Effector memory CD4-positive, alpha-beta T cell (primary cell): Measurements from ENCODE around the gene CREB3L2.
"Not testable (repeated sequence)": the region's sequence is repeated elsewhere in the genome, so short reads cannot be mapped to it uniquely, and the experiment has no call there.

Experiments used
- DNase-seq, 3 donors: peaks; one replicate each; pipeline ENCODE4 v3.0.0-alpha.2; 2020
- H3K27ac ChIP-seq: 2 replicates; pipeline ENCODE4 v1.7.0; 2013; ENCODE audit warnings: mild to moderate bottlenecking, low read length, moderate library complexity; ENCODE audit not compliant: insufficient read depth, poor library complexity, severe bottlenecking
- H3K27me3 ChIP-seq: replicated peaks from 2 replicates; pipeline ENCODE4 v1.7.0; 2013; ENCODE audit warnings: mild to moderate bottlenecking, low read length; ENCODE audit not compliant: insufficient read depth, control insufficient read depth, poor library complexity, severe bottlenecking
- H3K36me3 ChIP-seq: 2 replicates; pipeline ENCODE4 v1.7.0; 2013; ENCODE audit warnings: mild to moderate bottlenecking, low read length, moderate library complexity; ENCODE audit not compliant: control insufficient read depth, insufficient read depth
- H3K4me1 ChIP-seq: 2 replicates; pipeline ENCODE4 v1.7.0; 2013; ENCODE audit warnings: low read length, mild to moderate bottlenecking; ENCODE audit not compliant: control insufficient read depth, insufficient read depth, poor library complexity, severe bottlenecking
- H3K4me3 ChIP-seq: 2 replicates; pipeline ENCODE4 v1.7.0; 2013; ENCODE audit warnings: low read length, low read depth, mild to moderate bottlenecking; ENCODE audit not compliant: insufficient read depth, poor library complexity, severe bottlenecking
- H3K9me3 ChIP-seq: 2 replicates; pipeline ENCODE4 v1.7.0; 2013; ENCODE audit warnings: mild to moderate bottlenecking, low read length, moderate library complexity; ENCODE audit not compliant: control insufficient read depth

The CREB3L2 gene

GRCh38 chr7:137975768-137976167 lies 26.1 kb downstream of the CREB3L2 start:
- no peak for DNase-seq
- no peaks in the 10 kb centered on the region for H3K4me1 ChIP-seq
- no peak overlapping the region for H3K27ac ChIP-seq

GRCh38 chr7:137975221-137975620 lies 26.7 kb downstream of the CREB3L2 start:
- Histone ChIP-seq H3K36me3 (no peaks in the 10 kb centered on the region), H3K4me1 (no peaks in the 10 kb centered on the region), H3K27me3 (no peaks in the 10 kb centered on the region), H3K9me3 (no peaks in the 10 kb centered on the region), H3K27ac (no peak overlapping the region), H3K4me3 (no peak overlapping the region)
- no peak for DNase-seq

More at GRCh38 chr7:137975768-137976167, 26.1 kb downstream of the CREB3L2 start:
- H3K36me3 ChIP-seq, result no peaks in the 10 kb centered on the region
- H3K4me3 ChIP-seq, result no peak overlapping the region
- H3K9me3 ChIP-seq, result no peaks in the 10 kb centered on the region
- no peaks in the 10 kb centered on the region for H3K27me3 ChIP-seq

- no peak overlapping the region for H3K27ac ChIP-seq
- H3K27me3 ChIP-seq, result no peaks in the 10 kb centered on the region
- no peak overlapping the region for H3K4me3 ChIP-seq
Measured at GRCh38 chr7:137974766-137975165, 27.1 kb downstream of the CREB3L2 start.

GRCh38 chr7:137970253-137970975 lies 31.5 kb downstream of the CREB3L2 start:
- H3K36me3 ChIP-seq, result no peaks in the 10 kb centered on the region
- no peak overlapping the region for H3K27ac ChIP-seq
- H3K4me1 ChIP-seq, result no peaks in the 10 kb centered on the region
- H3K27me3 ChIP-seq, result no peaks in the 10 kb centered on the region
- no peaks in the 10 kb centered on the region for H3K9me3 ChIP-seq
- no peak for DNase-seq
- H3K4me3 ChIP-seq, result no peak overlapping the region

More at GRCh38 chr7:137974766-137975165, 27.1 kb downstream of the CREB3L2 start:
- Histone ChIP-seq H3K36me3 (no peaks in the 10 kb centered on the region), H3K4me1 (no peaks in the 10 kb centered on the region), H3K9me3 (no peaks in the 10 kb centered on the region)
- no peak for DNase-seq

- H3K27ac ChIP-seq, result no peak overlapping the region
- H3K27me3 ChIP-seq, result no peaks in the 10 kb centered on the region
- no peak overlapping the region for H3K4me3 ChIP-seq
- no peaks in the 10 kb centered on the region for H3K9me3 ChIP-seq
- no peaks in the 10 kb centered on the region for H3K36me3 ChIP-seq
- no peak for DNase-seq
- no peaks in the 10 kb centered on the region for H3K4me1 ChIP-seq
Measured at GRCh38 chr7:137969828-137970227, 32.1 kb downstream of the CREB3L2 start.

GRCh38 chr7:137968890-137969289 lies 33.0 kb downstream of the CREB3L2 start:
- Histone ChIP-seq H3K4me1 (no peaks in the 10 kb centered on the region), H3K4me3 (no peak overlapping the region), H3K27me3 (no peaks in the 10 kb centered on the region), H3K36me3 (no peaks in the 10 kb centered on the region), H3K9me3 (no peaks in the 10 kb centered on the region), H3K27ac (no peak overlapping the region)
- DNase-seq, result no peak

- not testable (repeated sequence) for H3K9me3 ChIP-seq, H3K4me3 ChIP-seq, H3K4me1 ChIP-seq, H3K27me3 ChIP-seq, H3K27ac ChIP-seq, DNase-seq, H3K36me3 ChIP-seq
Measured at GRCh38 chr7:137968339-137968738, 33.5 kb downstream of the CREB3L2 start.

- DNase-seq, result no peak
- H3K4me1 ChIP-seq, result no peaks in the 10 kb centered on the region
- H3K9me3 ChIP-seq, result no peaks in the 10 kb centered on the region
- no peak overlapping the region for H3K27ac ChIP-seq
- H3K4me3 ChIP-seq, result no peak overlapping the region
- no peaks in the 10 kb centered on the region for H3K36me3 ChIP-seq
- H3K27me3 ChIP-seq, result no peaks in the 10 kb centered on the region
Measured at GRCh38 chr7:137967143-137968018, 34.5 kb downstream of the CREB3L2 start.

GRCh38 chr7:137966641-137967142 lies 35.2 kb downstream of the CREB3L2 start:
- Histone ChIP-seq H3K4me1 (no peaks in the 10 kb centered on the region), H3K4me3 (no peak overlapping the region), H3K27ac (no peak overlapping the region), H3K9me3 (no peaks in the 10 kb centered on the region), H3K36me3 (no peaks in the 10 kb centered on the region), H3K27me3 (no peaks in the 10 kb centered on the region)
- no peak for DNase-seq
